Activated CD8-positive, alpha-beta memory T cell treated with anti-CD3 and anti-CD28 coated beads, Interleukin-2, amount 50 U/mL, for 48 hours (primary cell): ENCODE data around the gene NRG2.

Experiments
- DNase-seq: peaks from one replicate; pipeline ENCODE4 v3.0.0-alpha.2; 2020

The NRG2 gene

GRCh38 chr5:139852696-139853095, 190.4 kb downstream of the NRG2 start:
- no peak for DNase-seq

GRCh38 chr5:139851558-139851957, 191.5 kb downstream of the NRG2 start:
- DNase-seq, result no peak

GRCh38 chr5:139850423-139851016, 192.6 kb downstream of the NRG2 start:
- DNase-seq, result no peak

- DNase-seq, result no peak
Measured at GRCh38 chr5:139849942-139850341, 193.2 kb downstream of the NRG2 start.

- DNase-seq, result no peak
Measured at GRCh38 chr5:139849501-139849900, 193.6 kb downstream of the NRG2 start.

- DNase-seq, result no peak
Measured at GRCh38 chr5:139848508-139849100, 194.5 kb downstream of the NRG2 start.

- DNase-seq, result peak; percentile 86
Measured at GRCh38 chr5:139847790-139848507, 195.2 kb downstream of the NRG2 start.

GRCh38 chr5:139847091-139847490, 196.0 kb downstream of the NRG2 start:
- DNase-seq, result no peak

- DNase-seq, result no peak
Measured at GRCh38 chr5:139845846-139846681, 197.0 kb downstream of the NRG2 start.

GRCh38 chr5:139844472-139845145, 198.5 kb downstream of the NRG2 start:
- peak; percentile 87 for DNase-seq

- no peak for DNase-seq
Measured at GRCh38 chr5:139843991-139844390, 199.1 kb downstream of the NRG2 start.

GRCh38 chr5:139842321-139842720, 200.8 kb downstream of the NRG2 start:
- DNase-seq, result no peak

GRCh38 chr5:139841549-139841948, 201.6 kb downstream of the NRG2 start:
- no peak for DNase-seq

- DNase-seq, result no peak
Measured at GRCh38 chr5:139839918-139840317, 203.2 kb downstream of the NRG2 start.

- DNase-seq, result no peak
Measured at GRCh38 chr5:139839232-139839815, 203.8 kb downstream of the NRG2 start.

- no peak for DNase-seq
Measured at GRCh38 chr5:139838381-139839197, 204.5 kb downstream of the NRG2 start.

- no peak for DNase-seq
Measured at GRCh38 chr5:139837711-139838380, 205.3 kb downstream of the NRG2 start.

GRCh38 chr5:139836469-139837208, 206.5 kb downstream of the NRG2 start:
- no peak for DNase-seq

- DNase-seq, result no peak
Measured at GRCh38 chr5:139835656-139836055, 207.4 kb downstream of the NRG2 start.

- DNase-seq, result no peak
Measured at GRCh38 chr5:139833525-139833924, 209.6 kb downstream of the NRG2 start.
